HEK293 (cell line): ENCODE results near the gene PALD1.
A peak's percentile ranks its signal among the peaks of the same experiment; 100 is the strongest.

ENCODE experiments used
- KLF1 ChIP-seq: fragments of 450-650 bp; formaldehyde crosslinking; IDR thresholded peaks from 2 replicates; pipeline ENCODE4 v1.5.1; 2016; ENCODE audit warnings: missing biosample characterization, missing genetic modification characterization
- KLF9 ChIP-seq: fragments of 450-650 bp; formaldehyde crosslinking; IDR thresholded peaks from 2 replicates; pipeline ENCODE4 v1.5.1; 2016; ENCODE audit warnings: missing biosample characterization, missing genetic modification characterization, low read depth
- PRDM10 ChIP-seq: fragments of 450-650 bp; formaldehyde crosslinking; IDR thresholded peaks from 2 replicates; pipeline ENCODE4 v1.5.1; 2016; ENCODE audit warnings: missing biosample characterization, missing genetic modification characterization
- REST ChIP-seq: fragments of 450-650 bp; formaldehyde crosslinking; IDR thresholded peaks from 2 replicates; pipeline ENCODE4 v1.5.1; 2016; ENCODE audit warnings: missing biosample characterization, missing genetic modification characterization
- SCRT1 ChIP-seq: fragments of 450-650 bp; formaldehyde crosslinking; IDR thresholded peaks from 2 replicates; pipeline ENCODE4 v1.5.1; 2016; ENCODE audit warnings: missing biosample characterization, missing genetic modification characterization, borderline replicate concordance
- ZBTB20 ChIP-seq: fragments of 450-650 bp; formaldehyde crosslinking; IDR thresholded peaks from 2 replicates; pipeline ENCODE4 v1.5.1; 2016; ENCODE audit warnings: missing biosample characterization, missing genetic modification characterization
- ZBTB48 ChIP-seq: fragments of 450-650 bp; formaldehyde crosslinking; IDR thresholded peaks from 2 replicates; pipeline ENCODE4 v1.5.1; 2016; ENCODE audit warnings: missing biosample characterization, missing genetic modification characterization
- ZNF114 ChIP-seq: fragments of 450-650 bp; formaldehyde crosslinking; IDR thresholded peaks from 2 replicates; pipeline ENCODE4 v1.5.0; 2017; ENCODE audit warnings: missing biosample characterization, missing genetic modification characterization
- ZNF23 ChIP-seq: fragments of 450-650 bp; formaldehyde crosslinking; IDR thresholded peaks from 2 replicates; pipeline ENCODE4 v1.5.1; 2016; ENCODE audit warnings: missing biosample characterization, missing genetic modification characterization, borderline replicate concordance
- ZNF292 ChIP-seq: fragments of 450-650 bp; formaldehyde crosslinking; IDR thresholded peaks from 2 replicates; pipeline ENCODE4 v1.5.1; 2016; ENCODE audit warnings: low read depth, missing biosample characterization, missing genetic modification characterization, borderline replicate concordance
- ZNF350 ChIP-seq: fragments of 450-650 bp; formaldehyde crosslinking; IDR thresholded peaks from 2 replicates; pipeline ENCODE4 v1.5.0; 2017; ENCODE audit warnings: missing biosample characterization, mild to moderate bottlenecking, missing genetic modification characterization
- ZNF398 ChIP-seq: fragments of 450-650 bp; formaldehyde crosslinking; IDR thresholded peaks from 2 replicates; pipeline ENCODE4 v1.5.1; 2017; ENCODE audit warnings: missing biosample characterization, missing genetic modification characterization
- ZNF48 ChIP-seq: fragments of 450-650 bp; formaldehyde crosslinking; IDR thresholded peaks from 2 replicates; pipeline ENCODE4 v1.5.1; 2016; ENCODE audit warnings: missing biosample characterization, missing genetic modification characterization
- ZNF555 ChIP-seq: fragments of 450-650 bp; formaldehyde crosslinking; conservative IDR thresholded peaks from 2 replicates; pipeline ENCODE4 v1.5.1; 2017; ENCODE audit warnings: missing biosample characterization, mild to moderate bottlenecking, missing genetic modification characterization, inconsistent platforms
- ZNF670 ChIP-seq: fragments of 450-650 bp; formaldehyde crosslinking; IDR thresholded peaks from 2 replicates; pipeline ENCODE4 v1.5.1; 2016; ENCODE audit warnings: missing biosample characterization, missing genetic modification characterization, low read depth
- ZNF707 ChIP-seq: fragments of 450-650 bp; formaldehyde crosslinking; IDR thresholded peaks from 2 replicates; pipeline ENCODE4 v1.5.1; 2016; ENCODE audit warnings: missing biosample characterization, missing genetic modification characterization
- ZNF768 ChIP-seq: fragments of 450-650 bp; formaldehyde crosslinking; IDR thresholded peaks from 2 replicates; pipeline ENCODE4 v1.5.1; 2018; ENCODE audit warnings: missing biosample characterization, mild to moderate bottlenecking, missing genetic modification characterization
- ZSCAN23 ChIP-seq: fragments of 450-650 bp; formaldehyde crosslinking; IDR thresholded peaks from 2 replicates; pipeline ENCODE4 v1.5.1; 2016; ENCODE audit warnings: missing biosample characterization, missing genetic modification characterization
- TF ChIP-seq, protein P1 (sequence below): fragments of 450-650 bp; formaldehyde crosslinking; IDR thresholded peaks from 2 replicates; pipeline ENCODE4 v1.5.1; 2016; ENCODE audit warnings: missing biosample characterization, missing genetic modification characterization
- TF ChIP-seq, protein P2 (sequence below): fragments of 450-650 bp; formaldehyde crosslinking; IDR thresholded peaks from 2 replicates; pipeline ENCODE4 v1.5.1; 2017; ENCODE audit warnings: missing biosample characterization, missing genetic modification characterization
- TF ChIP-seq, protein P3 (sequence below): fragments of 450-650 bp; IDR thresholded peaks from 2 replicates; pipeline ENCODE4 v1.5.1; 2018; ENCODE audit warnings: missing biosample characterization, mild to moderate bottlenecking, missing genetic modification characterization

PALD1 gene

GRCh38 chr10:70478191-70479164, at the start of gene PALD1 (continued):
- peak; percentile 44 for TF ChIP-seq KLF9
- TF ChIP-seq PRDM10 (tag by site-specific recombination), result peak; percentile 87
- TF ChIP-seq, protein P1, sequence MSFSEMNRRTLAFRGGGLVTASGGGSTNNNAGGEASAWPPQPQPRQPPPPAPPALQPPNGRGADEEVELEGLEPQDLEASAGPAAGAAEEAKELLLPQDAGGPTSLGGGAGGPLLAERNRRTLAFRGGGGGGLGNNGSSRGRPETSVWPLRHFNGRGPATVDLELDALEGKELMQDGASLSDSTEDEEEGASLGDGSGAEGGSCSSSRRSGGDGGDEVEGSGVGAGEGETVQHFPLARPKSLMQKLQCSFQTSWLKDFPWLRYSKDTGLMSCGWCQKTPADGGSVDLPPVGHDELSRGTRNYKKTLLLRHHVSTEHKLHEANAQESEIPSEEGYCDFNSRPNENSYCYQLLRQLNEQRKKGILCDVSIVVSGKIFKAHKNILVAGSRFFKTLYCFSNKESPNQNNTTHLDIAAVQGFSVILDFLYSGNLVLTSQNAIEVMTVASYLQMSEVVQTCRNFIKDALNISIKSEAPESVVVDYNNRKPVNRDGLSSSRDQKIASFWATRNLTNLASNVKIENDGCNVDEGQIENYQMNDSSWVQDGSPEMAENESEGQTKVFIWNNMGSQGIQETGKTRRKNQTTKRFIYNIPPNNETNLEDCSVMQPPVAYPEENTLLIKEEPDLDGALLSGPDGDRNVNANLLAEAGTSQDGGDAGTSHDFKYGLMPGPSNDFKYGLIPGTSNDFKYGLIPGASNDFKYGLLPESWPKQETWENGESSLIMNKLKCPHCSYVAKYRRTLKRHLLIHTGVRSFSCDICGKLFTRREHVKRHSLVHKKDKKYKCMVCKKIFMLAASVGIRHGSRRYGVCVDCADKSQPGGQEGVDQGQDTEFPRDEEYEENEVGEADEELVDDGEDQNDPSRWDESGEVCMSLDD (tag by site-specific recombination), result peak; percentile 55
- TF ChIP-seq ZNF350 (tag by site-specific recombination), result no peak
- TF ChIP-seq ZNF670 (tag by site-specific recombination), result no peak
- TF ChIP-seq ZBTB48 (tag by site-specific recombination), result no peak
- TF ChIP-seq ZNF292 (tag by site-specific recombination), result no peak
- TF ChIP-seq ZNF707 (tag by site-specific recombination), result no peak
- no peak for TF ChIP-seq SCRT1 (tag by site-specific recombination)
- no peak for TF ChIP-seq REST (tag by site-specific recombination)
- no peak for TF ChIP-seq ZNF555 (tag by site-specific recombination)
- TF ChIP-seq KLF1 (tag by site-specific recombination), result 0 out of 2 replicates have a peak, but pooled peaks have one; percentile 32
- peak; percentile 79 for TF ChIP-seq ZBTB20 (tag by site-specific recombination)
- TF ChIP-seq ZNF114 (tag by site-specific recombination), result no peak
- no peak for TF ChIP-seq ZNF768 (tag by site-specific recombination)
- TF ChIP-seq, protein P2, sequence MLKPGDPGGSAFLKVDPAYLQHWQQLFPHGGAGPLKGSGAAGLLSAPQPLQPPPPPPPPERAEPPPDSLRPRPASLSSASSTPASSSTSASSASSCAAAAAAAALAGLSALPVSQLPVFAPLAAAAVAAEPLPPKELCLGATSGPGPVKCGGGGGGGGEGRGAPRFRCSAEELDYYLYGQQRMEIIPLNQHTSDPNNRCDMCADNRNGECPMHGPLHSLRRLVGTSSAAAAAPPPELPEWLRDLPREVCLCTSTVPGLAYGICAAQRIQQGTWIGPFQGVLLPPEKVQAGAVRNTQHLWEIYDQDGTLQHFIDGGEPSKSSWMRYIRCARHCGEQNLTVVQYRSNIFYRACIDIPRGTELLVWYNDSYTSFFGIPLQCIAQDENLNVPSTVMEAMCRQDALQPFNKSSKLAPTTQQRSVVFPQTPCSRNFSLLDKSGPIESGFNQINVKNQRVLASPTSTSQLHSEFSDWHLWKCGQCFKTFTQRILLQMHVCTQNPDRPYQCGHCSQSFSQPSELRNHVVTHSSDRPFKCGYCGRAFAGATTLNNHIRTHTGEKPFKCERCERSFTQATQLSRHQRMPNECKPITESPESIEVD (tag by site-specific recombination), result no peak
- TF ChIP-seq ZNF398 (tag by site-specific recombination), result no peak
- no peak for TF ChIP-seq ZSCAN23 (tag by site-specific recombination)
- TF ChIP-seq, protein P3, sequence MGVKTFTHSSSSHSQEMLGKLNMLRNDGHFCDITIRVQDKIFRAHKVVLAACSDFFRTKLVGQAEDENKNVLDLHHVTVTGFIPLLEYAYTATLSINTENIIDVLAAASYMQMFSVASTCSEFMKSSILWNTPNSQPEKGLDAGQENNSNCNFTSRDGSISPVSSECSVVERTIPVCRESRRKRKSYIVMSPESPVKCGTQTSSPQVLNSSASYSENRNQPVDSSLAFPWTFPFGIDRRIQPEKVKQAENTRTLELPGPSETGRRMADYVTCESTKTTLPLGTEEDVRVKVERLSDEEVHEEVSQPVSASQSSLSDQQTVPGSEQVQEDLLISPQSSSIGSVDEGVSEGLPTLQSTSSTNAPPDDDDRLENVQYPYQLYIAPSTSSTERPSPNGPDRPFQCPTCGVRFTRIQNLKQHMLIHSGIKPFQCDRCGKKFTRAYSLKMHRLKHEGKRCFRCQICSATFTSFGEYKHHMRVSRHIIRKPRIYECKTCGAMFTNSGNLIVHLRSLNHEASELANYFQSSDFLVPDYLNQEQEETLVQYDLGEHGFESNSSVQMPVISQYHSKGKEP, result 0 out of 2 replicates have a peak, but pooled peaks have one; percentile 6
- no peak for TF ChIP-seq ZNF23 (tag by site-specific recombination)
- TF ChIP-seq ZNF48, result no peak
